Measurements from ENCODE around the gene AFDN. TPM values are rescaled to one million over a fixed set of nuclear protein-coding genes. Genes with fewer than 3 reads are reported as not detected.

The AFDN gene, protein sequence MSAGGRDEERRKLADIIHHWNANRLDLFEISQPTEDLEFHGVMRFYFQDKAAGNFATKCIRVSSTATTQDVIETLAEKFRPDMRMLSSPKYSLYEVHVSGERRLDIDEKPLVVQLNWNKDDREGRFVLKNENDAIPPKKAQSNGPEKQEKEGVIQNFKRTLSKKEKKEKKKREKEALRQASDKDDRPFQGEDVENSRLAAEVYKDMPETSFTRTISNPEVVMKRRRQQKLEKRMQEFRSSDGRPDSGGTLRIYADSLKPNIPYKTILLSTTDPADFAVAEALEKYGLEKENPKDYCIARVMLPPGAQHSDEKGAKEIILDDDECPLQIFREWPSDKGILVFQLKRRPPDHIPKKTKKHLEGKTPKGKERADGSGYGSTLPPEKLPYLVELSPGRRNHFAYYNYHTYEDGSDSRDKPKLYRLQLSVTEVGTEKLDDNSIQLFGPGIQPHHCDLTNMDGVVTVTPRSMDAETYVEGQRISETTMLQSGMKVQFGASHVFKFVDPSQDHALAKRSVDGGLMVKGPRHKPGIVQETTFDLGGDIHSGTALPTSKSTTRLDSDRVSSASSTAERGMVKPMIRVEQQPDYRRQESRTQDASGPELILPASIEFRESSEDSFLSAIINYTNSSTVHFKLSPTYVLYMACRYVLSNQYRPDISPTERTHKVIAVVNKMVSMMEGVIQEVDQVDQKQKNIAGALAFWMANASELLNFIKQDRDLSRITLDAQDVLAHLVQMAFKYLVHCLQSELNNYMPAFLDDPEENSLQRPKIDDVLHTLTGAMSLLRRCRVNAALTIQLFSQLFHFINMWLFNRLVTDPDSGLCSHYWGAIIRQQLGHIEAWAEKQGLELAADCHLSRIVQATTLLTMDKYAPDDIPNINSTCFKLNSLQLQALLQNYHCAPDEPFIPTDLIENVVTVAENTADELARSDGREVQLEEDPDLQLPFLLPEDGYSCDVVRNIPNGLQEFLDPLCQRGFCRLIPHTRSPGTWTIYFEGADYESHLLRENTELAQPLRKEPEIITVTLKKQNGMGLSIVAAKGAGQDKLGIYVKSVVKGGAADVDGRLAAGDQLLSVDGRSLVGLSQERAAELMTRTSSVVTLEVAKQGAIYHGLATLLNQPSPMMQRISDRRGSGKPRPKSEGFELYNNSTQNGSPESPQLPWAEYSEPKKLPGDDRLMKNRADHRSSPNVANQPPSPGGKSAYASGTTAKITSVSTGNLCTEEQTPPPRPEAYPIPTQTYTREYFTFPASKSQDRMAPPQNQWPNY (N-terminal part only)
- total RNA-seq: 10 to 100 TPM; 13.5 to 15.4 TPM

DNA sequence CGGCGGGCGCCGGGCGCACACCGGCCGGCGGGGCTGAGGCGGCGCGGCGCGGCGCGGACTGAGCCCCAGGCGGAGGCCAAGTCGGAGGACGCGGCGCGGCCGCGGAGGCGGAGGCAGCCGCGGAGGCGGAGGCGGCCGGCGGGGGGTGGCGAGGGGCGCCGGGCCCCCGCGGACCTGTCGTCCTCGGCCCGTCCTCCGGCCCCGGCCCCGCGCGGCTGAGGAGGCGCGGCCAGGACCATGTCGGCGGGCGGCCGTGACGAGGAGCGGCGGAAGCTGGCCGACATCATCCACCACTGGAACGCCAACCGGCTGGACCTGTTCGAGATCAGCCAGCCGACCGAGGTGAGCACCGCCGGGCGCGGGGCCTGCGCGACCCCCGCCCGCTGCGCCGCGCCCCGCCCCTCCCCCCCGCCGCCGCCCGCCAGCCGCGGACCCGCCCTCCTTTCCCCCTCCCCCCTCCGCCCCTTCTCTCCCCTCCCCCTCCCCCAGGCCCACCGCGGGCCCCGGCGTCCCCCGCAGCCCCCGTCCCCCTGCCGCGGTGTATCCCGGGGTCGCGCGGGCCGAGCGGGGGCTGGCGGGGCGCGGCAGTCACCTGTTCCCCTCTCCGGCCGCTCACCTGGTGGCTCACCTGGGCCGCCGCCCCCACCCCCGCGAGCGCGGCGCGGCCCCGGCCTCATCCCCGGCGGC lies at the start of gene AFDN:
AFDN (plus strand) TSS at position 16 of the 687 bp plus-strand sequence; CDS start at position 238, 222 bp downstream.
- Mint-ChIP-seq H3K27ac (peak within 1 kb of the TSS; percentile 20 to 69), H3K9me3 (no peaks in the 10 kb centered on the region), H3K36me3 (peaks cover 5 to 22% of the 10 kb centered on the region in 2 donors)
- DNase-seq (ENCODE audit: low spot score in 2 of 2): no peak
- peak; percentile 48 to 72 for ATAC-seq

DNA sequence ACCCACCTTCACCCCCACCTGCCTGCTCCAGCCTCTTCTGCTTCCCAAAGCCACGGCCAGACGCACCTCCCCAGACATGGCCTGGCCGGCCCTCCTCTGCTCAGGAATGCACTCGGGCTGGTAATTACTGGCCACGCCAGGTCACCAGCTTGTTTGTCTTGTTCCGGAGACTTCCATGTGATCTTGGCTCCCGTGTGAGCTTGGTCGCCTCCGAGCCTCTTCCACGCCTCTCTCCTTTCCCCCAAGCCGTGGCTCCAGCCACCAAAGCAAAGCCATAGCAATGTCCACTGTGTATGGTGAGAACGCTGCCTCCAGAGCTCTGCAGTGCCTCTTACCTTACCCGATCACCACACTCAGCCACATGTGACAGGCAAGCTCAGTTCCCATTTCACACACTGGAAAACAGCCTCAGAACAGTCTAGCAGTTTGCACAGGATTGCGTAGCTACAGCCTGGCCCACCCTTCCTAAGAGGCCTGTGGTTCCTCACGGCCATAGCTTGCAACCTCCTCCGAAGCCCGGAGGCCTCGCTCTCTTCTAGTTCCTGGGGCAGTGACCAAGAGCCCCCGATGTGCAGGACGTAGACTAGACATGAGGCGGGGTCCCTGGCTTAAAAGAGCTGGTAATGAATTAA lies 48.1 kb upstream of the AFDN start:
- H3K9me3 Mint-ChIP-seq: no peaks in the 10 kb centered on the region
- ATAC-seq: no peak
- no peak overlapping the region for H3K27ac Mint-ChIP-seq
- DNase-seq (ENCODE audit: low spot score in 2 of 2): no peak
- no peaks in the 10 kb centered on the region for H3K36me3 Mint-ChIP-seq

DNA sequence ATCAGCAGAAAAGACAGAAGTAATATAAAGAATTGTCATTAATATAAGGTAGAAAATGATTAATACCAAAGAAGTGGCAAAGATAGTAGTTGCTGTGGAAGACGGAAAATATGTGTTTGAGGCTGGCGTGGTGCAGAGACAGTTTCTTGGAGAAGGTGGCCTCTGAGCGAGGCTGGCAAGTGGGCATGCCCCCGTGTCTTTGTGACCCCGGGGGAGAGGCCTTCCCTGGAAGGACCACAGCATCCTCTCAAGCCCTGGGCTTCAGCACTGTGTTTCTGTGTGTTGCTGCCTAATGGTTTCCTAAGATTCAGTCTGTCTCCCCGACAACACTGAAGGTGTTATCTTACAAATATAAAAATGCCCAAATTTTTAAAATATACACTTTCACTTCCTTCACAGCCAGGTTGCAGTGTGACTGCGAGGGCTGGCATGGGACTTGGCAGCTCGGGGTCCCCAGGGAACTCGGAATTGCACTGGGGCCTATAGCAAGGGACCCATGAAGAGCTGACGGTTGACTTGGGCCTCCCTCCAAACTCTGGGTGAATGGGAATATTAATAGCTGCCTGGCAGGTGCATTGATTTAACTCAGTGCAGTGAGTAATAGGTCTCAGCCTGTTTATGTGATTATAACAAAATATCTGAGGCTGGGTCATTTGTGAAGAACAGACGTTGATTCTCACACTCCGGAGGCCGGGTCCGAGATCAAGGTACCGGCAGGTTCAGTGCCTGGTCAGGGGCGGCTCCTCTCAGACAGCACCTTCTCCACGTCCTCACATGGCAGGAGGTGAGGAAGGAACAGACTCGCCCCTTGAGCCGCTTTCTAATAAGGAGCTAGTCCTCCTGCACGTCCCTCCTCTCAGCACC lies 47.4 kb upstream of the AFDN start:
- DNase-seq (ENCODE audit: low spot score in 2 of 2) (no peak), ATAC-seq (no peak)
- H3K36me3 Mint-ChIP-seq: no peaks in the 10 kb centered on the region
- H3K9me3 Mint-ChIP-seq: no peaks in the 10 kb centered on the region
- no peak overlapping the region for H3K27ac Mint-ChIP-seq

DNA sequence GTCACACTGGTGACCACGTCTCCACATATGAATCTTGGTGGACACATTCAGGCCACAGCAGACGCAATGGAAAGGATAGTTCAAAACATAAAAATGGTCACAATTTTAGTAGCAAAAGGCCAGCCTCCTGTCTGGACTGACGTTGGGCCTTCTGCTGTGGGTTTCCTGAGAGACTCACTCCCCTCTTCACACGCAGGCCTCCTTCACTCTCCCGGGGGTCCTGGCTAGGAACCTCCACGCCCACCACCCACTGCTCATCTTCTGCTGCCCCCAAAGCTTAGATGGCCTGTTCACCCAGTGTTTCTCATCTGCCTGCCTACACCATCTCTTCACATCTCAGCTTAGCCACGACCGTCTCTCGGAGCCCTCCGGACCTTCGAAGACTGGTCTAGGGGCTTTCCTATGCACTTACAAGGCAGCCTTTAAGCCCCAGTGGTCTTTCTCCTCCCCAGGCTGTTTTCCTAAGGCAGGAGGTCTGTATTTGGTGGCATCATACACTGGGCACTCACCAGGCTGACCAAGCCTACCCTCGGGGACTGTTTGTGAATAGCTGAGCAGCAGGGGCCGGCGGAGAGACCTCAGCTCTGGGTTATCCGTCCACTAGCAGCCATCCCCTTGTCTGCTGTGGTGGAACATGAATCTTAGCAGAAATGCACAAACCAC lies 46.6 kb upstream of the AFDN start:
- no peak for ATAC-seq
- Mint-ChIP-seq H3K27ac (peak overlapping the region in 1 of 2 donors; percentile 53), H3K9me3 (no peaks in the 10 kb centered on the region), H3K36me3 (no peaks in the 10 kb centered on the region)
- no peak for DNase-seq (ENCODE audit: low spot score in 2 of 2)

DNA sequence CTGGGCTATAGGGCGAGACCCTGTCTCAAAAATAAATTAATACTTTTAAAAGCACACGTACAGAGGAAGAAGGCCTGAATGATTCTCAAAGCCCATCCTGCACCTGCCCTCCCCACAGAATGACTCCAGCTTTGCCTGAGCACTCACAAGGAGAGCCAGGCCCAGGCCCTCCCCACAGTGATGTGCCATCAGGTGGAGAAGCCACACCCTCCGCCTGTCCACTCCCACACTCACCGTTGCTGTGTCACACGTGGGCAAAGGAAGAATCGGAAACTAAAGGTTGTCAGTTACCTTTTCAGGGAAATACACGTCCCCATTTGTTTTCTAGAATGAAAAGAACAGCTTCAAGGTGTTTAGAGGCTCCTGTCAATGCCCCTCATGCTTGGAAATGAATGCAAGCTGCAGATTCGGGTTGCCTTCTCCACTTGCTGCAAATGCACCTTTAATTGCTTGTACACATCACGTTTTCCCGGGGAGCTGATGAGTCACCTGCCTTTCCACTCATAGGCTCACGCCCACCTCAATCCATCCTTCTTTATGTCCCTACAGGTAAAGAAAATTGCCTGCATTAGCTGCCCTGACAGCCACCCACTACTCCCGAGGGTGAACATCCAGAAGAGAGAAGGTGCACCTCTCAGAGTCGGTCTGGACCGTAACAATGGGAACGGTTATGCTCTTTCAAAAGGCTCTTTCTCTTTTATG lies 45.5 kb upstream of the AFDN start:
- H3K9me3 Mint-ChIP-seq: no peaks in the 10 kb centered on the region
- ATAC-seq: no peak
- no peak for DNase-seq (ENCODE audit: low spot score in 2 of 2)
- H3K27ac Mint-ChIP-seq: no peak overlapping the region
- H3K36me3 Mint-ChIP-seq: no peaks in the 10 kb centered on the region

DNA sequence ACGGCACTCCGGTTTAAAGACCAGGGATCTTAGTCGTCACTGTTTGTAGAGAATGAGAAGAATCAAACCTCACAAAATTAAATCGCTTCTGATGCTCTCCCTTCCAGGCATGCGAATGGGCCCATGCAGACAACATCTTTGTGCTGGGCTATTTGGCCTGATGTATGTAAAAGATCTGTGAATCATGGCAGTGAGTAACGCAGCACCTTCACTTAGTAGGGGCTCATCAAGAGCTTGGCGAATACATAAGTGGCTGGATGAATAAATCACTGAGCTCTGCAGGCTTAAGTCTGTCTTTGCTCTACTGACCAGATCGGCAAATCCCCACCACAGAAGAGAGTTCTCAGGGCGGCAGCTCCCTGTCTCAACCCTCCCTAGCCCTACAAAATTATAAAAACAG lies 44.8 kb upstream of the AFDN start:
- Mint-ChIP-seq H3K36me3 (no peaks in the 10 kb centered on the region), H3K9me3 (no peaks in the 10 kb centered on the region), H3K27ac (no peak overlapping the region)
- ATAC-seq (no peak), DNase-seq (ENCODE audit: low spot score in 2 of 2) (no peak)

DNA sequence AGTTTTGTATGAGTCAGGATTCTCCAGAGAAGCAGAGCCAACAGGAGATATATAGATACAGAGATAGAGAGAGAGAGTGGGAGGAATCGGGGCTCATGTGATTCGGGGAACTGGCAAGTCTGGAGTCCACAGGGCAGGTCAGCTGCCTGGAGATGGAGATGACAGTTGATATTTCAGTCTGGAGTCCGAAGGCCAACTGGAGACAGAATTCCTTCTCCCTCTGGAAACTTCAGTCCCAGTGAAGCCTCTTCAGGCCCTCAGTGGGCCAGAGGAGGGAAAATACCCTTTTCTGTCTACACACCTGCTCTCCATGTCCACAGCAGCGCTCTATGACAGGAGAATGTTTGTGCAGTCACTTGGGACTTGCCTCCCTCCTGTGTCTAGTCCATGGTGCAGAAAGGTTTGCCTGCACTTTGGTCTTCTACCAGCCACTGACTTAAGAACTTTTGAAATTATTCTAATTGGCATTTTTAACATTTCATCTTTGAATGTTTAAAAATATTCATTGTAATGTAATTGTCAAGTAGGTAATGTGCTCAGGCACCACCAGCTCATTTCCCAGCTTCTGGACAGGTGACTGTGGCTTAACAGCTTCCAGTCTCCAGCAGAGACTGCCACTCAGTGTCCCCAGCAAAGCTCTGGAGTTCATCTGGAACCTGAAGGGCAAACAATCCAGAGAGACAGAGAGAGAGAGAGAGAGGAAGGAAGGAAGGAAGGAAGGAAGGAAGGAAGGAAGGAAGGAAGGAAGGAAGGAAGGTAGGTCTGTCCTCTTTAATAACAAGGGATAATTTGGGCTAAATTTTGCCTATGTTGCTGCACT lies 43.8 kb upstream of the AFDN start:
- Mint-ChIP-seq H3K36me3 (no peaks in the 10 kb centered on the region), H3K9me3 (no peaks in the 10 kb centered on the region), H3K27ac (no peak overlapping the region)
- ATAC-seq (no peak), DNase-seq (ENCODE audit: low spot score in 2 of 2) (no peak)

DNA sequence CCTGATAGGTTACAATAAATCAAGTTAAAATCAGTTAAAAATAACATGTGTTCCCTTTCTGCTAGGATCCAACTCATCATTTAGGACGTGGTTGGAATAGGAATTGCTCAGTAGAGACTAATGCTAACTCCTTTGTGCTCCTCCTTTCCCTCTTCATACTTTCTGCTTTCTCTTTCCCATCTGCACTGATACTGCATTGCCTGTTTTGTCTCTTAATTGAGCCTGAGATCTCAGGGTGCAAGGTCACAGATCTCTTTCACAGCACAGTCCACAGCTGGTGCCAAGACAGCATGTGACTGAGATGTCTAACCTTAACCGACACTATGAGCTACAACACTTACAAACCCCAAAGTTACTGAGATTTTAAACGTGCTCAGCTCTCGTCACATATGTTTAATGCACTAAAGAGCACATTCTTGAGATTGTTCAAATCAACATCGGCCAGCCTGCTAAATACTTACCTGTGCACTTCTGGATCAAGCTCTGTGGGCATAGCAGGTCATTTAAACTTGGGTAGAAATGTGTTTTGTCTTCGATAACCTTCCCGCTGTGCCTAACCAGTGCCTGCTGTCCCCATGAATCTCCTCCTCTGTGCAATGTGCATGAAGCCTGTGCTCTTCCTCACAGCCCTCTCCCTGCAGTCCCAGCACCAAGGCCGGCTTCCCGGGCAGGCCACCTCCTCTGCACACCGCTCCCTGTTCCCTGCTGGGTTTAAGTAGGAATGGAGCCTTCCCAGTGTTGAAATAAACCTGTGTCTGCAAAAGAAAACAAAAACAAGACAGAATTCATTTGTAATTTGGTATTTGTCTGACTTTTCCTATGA lies 39.6 kb upstream of the AFDN start:
- Mint-ChIP-seq H3K36me3 (no peaks in the 10 kb centered on the region), H3K9me3 (no peaks in the 10 kb centered on the region), H3K27ac (no peak overlapping the region)
- no peak for DNase-seq (ENCODE audit: low spot score in 2 of 2)
- ATAC-seq: no peak

DNA sequence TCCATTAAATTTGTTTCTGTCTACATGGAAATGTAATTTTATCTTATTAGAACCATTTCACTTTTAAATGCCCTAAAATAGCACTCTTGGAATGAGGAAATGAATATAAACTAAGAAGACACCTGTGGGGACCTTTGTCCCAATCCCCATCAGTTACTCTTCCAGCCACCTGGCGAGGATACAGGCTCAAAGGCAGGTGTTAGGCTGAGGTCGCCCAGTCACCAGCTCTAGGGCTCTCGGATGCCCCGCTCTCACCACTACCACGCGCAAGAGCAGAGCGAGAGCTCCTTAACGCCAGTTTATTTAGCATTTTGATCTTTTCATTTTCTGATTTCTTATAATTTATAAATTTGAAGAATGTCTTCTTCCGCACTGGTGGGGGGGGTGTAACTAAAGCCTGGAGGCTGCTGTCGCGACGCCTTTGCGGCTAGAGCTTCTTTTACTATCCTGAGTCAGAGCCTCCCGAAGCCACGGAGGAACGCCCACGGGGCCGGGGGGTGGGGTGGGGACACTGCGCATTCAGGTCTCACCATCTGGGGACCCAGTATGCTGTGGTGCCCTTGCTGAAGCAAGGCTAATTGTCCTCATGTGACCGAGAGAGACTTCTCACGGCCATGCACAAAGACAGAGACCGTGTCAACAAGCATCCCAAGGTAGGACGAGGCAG lies 38.7 kb upstream of the AFDN start:
- no peak for ATAC-seq
- Mint-ChIP-seq H3K27ac (no peak overlapping the region), H3K9me3 (no peaks in the 10 kb centered on the region), H3K36me3 (no peaks in the 10 kb centered on the region)
- no peak for DNase-seq (ENCODE audit: low spot score in 2 of 2)

DNA sequence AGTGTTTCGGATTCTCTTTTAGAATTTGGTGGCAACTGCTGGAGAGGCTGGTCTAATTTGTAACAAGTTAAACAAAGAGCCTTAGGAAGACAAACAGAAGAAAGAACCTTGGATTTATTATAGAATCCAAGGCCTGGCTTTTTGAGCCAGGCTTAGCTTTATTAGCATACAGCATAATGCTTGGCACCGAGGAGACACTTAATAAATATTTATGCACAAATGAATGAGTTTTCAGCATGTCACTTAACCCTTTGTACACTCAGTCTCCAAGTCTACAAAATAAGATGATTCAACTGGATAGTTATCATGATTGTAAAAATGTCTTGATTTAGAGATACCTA lies 38.2 kb upstream of the AFDN start:
- no peak for ATAC-seq
- no peaks in the 10 kb centered on the region for H3K9me3 Mint-ChIP-seq

DNA sequence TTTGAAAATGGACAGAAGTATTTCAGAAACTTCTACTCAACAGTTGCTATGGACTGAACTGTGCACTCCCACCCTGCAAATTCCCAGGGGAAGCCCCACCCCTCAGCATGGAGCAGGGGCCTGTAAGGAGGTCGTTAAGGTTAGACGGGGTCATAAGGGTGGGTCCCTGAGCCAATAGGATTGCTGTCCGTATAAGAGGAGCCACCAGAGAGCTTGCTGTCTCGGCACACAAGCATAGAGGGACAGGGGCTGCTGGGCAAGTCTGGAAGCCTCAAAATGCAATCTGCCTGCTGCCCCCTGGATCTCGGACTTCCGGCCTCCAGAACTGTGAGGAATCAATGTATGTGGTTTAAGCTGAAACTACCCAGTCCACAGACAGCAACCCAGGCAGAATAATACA lies 37.4 kb upstream of the AFDN start:
- Mint-ChIP-seq H3K9me3 (no peaks in the 10 kb centered on the region), H3K27ac (no peak overlapping the region), H3K36me3 (no peaks in the 10 kb centered on the region)
- DNase-seq (ENCODE audit: low spot score in 2 of 2) (no peak), ATAC-seq (no peak)

More for the DNA sequence above, 38.2 kb upstream of the AFDN start:
- no peak overlapping the region for H3K27ac Mint-ChIP-seq
- DNase-seq (ENCODE audit: low spot score in 2 of 2): no peak
- no peaks in the 10 kb centered on the region for H3K36me3 Mint-ChIP-seq

DNA sequence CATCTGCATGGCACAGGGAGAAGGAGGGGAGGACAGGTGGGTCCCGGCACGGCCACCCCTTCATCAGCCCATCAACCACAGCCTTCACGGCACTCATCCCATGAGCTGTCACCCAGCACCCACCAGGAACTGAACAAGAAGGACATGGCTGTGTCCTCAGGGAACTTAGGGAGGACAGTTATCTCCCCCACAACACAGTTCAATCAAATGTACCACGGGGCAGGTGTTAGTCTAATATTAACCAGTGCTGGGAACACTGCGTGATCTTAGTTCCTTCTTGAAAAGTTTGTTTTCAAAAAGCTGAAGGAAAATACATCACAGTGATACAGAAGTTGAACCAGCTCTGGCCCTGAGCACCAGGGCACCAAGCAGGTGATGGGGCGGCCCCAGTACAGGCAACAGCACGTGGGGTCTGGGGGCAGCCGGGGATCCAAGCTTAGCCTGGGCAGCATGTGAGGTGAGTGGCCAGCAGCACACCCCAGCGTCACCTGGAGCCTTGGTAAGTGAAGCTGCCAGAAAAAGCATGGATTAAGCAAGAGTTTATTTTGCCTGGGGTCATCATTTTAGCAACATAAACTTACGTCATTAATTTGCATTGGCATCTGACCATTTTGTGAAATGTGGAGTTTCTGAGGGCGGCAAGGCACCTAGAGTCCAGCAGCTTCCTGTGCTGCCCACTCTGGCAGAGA lies 35.5 kb upstream of the AFDN start:
- no peak for ATAC-seq
- Mint-ChIP-seq H3K27ac (no peak overlapping the region), H3K9me3 (no peaks in the 10 kb centered on the region), H3K36me3 (peaks cover 0 to 6% of the 10 kb centered on the region in 2 donors)
- no peak for DNase-seq (ENCODE audit: low spot score in 2 of 2)

Measured in activated naive CD4-positive, alpha-beta T cell treated with anti-CD3 and anti-CD28 coated beads, Interleukin-2, amount 50 U/mL, for 72 hours (primary cell).